HepG2 (cell line): Measurements from ENCODE around the gene EMID1. TPM values are rescaled to one million over a fixed set of nuclear protein-coding genes. Genes with fewer than 3 reads are reported as not detected.
A peak's percentile ranks its signal among the peaks of the same experiment; 100 is the strongest.

ENCODE experiments used
- DBP ChIP-seq: sonication (generic); formaldehyde crosslinking; IDR thresholded peaks from 2 replicates; pipeline ENCODE4 v1.4.0; 2020; ENCODE audit warnings: missing genetic modification reagents; ENCODE audit errors: not compliant biosample characterization
- DMAP1 ChIP-seq: IDR thresholded peaks from 2 replicates; pipeline ENCODE4 v1.6.1; 2016
- GABPB1 ChIP-seq: IDR thresholded peaks from 2 replicates; pipeline ENCODE4 v1.6.1; 2016; ENCODE audit warnings: mild to moderate bottlenecking, missing genetic modification reagents, moderate library complexity, missing compliant biosample characterization
- MATR3 ChIP-seq: sonication (generic); formaldehyde crosslinking; IDR thresholded peaks from 2 replicates; pipeline ENCODE4 v1.4.0; 2020; ENCODE audit warnings: missing genetic modification reagents
- NR2F2 ChIP-seq: IDR thresholded peaks from 2 replicates; pipeline ENCODE4 v1.6.1; 2012; ENCODE audit warnings: low read depth, inconsistent platforms, borderline replicate concordance
- TFDP2 ChIP-seq: sonication (generic); formaldehyde crosslinking; IDR thresholded peaks from 2 replicates; pipeline ENCODE4 v1.4.0; 2020; ENCODE audit warnings: missing genetic modification reagents
- THAP11 ChIP-seq: IDR thresholded peaks from 2 replicates; pipeline ENCODE4 v1.6.1; 2016; ENCODE audit warnings: missing biosample characterization, missing genetic modification reagents
- ZNF207 ChIP-seq: fragments of 450-650 bp; IDR thresholded peaks from 2 replicates; pipeline ENCODE4 v1.6.1; 2016; ENCODE audit warnings: antibody characterized with exemption, borderline replicate concordance
- ZNF530 ChIP-seq: sonication (generic); formaldehyde crosslinking; IDR thresholded peaks from 2 replicates; pipeline ENCODE4 v1.5.0; 2020; ENCODE audit warnings: low read depth, mild to moderate bottlenecking, missing genetic modification reagents
- ZNF607 ChIP-seq: sonication (generic); formaldehyde crosslinking; IDR thresholded peaks from 2 replicates; pipeline ENCODE4 v1.5.1; 2020; ENCODE audit warnings: missing genetic modification reagents, mild to moderate bottlenecking, borderline replicate concordance
- ZNF776 ChIP-seq: sonication (generic); formaldehyde crosslinking; IDR thresholded peaks from 2 replicates; pipeline ENCODE4 v1.4.0; 2020; ENCODE audit warnings: mild to moderate bottlenecking, missing genetic modification reagents
- ZNF816 ChIP-seq: sonication (generic); formaldehyde crosslinking; IDR thresholded peaks from 2 replicates; pipeline ENCODE4 v1.8.0; 2022; ENCODE audit warnings: missing genetic modification reagents, mild to moderate bottlenecking, borderline replicate concordance
- ZSCAN5A ChIP-seq: sonication (generic); formaldehyde crosslinking; IDR thresholded peaks from 2 replicates; pipeline ENCODE4 v1.8.0; 2022; ENCODE audit warnings: mild to moderate bottlenecking, missing genetic modification reagents, borderline replicate concordance
- polyA plus RNA-seq, 8 experiments: library from polyadenylated mRNA; depleted of rRNA in 3 of 8; stranded (reverse) in 7 of 8; unstranded in 1 of 8; fragments of >200 nt; fragmentation: Illumina TruSeq in 4 of 8; extraction: Trizol in 4 of 8; gene quantifications; 2 replicates each; pipeline versions ENCODE4 v1.2.1 to v1.2.3, GENCODE V29; 2011 to 2016; ENCODE audit warnings: low read depth in 4 of 8, missing spikeins in 1 of 8, mixed read lengths in 1 of 8; ENCODE audit not compliant: insufficient read depth in 1 of 8
- total RNA-seq, 5 experiments: library from RNA; depleted of rRNA; stranded (reverse); fragments of >200 nt; fragmentation: Illumina TruSeq; extraction: Trizol; gene quantifications; 2 replicates each; pipeline ENCODE4 v1.2.3, GENCODE V29; 2016; ENCODE audit warnings: low read depth in 1 of 5
- TF ChIP-seq, protein P1 (sequence below): sonication (generic); formaldehyde crosslinking; IDR thresholded peaks from 2 replicates; pipeline ENCODE4 v1.4.0; 2020; ENCODE audit warnings: missing genetic modification reagents
- TF ChIP-seq, protein P2 (sequence below), 2 experiments: sonication (generic) in 1 of 2; formaldehyde crosslinking in 1 of 2; IDR thresholded peaks; 2 replicates each; pipeline versions ENCODE4 v1.4.0 to v1.6.1; 2016 to 2020; ENCODE audit warnings: borderline replicate concordance in 1 of 2, low read depth in 1 of 2, mild to moderate bottlenecking in 1 of 2, missing genetic modification reagents in 1 of 2
- TF ChIP-seq, protein P3 (sequence below): sonication (generic); formaldehyde crosslinking; IDR thresholded peaks from 2 replicates; pipeline ENCODE4 v1.4.0; 2020; ENCODE audit warnings: mild to moderate bottlenecking, missing genetic modification reagents

Gene EMID1
- total and polyA plus RNA-seq, 2 of the 13 experiments (the other 11 are each of a cell fraction or from before 2014, with no cell fraction given): 0.45 to 0.82 TPM

DNA sequence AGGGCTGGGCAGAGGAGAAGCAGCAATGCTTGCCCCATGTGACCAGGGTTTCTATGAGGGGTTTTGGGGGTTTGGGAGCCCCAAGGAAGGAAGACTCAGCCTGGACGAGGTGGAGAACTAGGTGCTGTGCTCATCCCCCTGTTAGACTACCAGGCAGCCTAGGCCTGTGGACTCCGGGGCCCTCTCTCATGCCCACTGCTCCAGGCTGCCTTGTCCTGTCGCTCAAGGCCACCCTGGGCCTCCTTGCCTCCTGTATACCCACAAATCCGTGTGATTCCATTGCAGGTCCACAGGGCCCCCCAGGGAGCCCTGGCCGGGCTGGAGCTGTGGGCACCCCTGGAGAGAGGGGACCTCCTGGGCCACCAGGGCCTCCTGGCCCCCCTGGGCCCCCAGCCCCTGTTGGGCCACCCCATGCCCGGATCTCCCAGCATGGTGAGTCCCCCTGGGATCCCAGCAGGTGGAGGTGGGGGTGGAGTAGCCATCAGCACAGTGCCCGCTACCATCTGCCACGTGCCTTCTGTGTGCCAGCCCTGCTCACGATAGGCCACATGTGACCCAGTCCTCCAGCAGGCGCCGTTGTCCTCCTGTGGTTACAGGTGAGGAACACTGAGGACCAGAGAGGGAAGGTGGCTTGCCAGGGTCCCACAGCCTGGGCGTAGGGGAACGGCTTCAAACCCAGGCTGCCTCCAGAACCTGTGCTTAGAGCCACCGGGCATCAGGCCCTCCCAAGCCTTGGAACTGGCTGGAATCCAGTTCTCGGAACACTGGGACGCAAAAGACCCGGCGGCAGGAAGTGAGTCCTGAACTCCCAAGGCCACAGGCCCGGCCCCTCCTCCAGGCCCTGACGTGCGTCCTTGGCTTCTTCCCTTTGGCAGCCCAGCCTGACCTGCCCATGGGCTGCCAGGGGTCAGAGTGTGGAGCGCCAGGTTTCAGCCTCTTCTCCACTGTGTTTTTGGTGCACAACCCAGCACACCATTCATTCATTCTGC, 26.6 kb downstream of the EMID1 start (continued):
- TF ChIP-seq ZSCAN5A (no peak), ZNF816 (no peak), ZNF207 (no peak), ZNF607 (CRISPR knock-in tag) (no peak), TFDP2 (CRISPR knock-in tag) (0 out of 2 replicates have a peak, but pooled peaks have one; percentile 22), MATR3 (CRISPR knock-in tag) (no peak), ZNF530 (CRISPR knock-in tag) (no peak), DMAP1 (CRISPR knock-in tag) (no peak; the same call in 1 of the 2 replicates), THAP11 (CRISPR knock-in tag) (peak; percentile 67), ZNF776 (CRISPR knock-in tag) (no peak), NR2F2 (no peak), DBP (CRISPR knock-in tag) (no peak), GABPB1 (CRISPR knock-in tag) (peak; percentile 83)
- TF ChIP-seq, protein P1, sequence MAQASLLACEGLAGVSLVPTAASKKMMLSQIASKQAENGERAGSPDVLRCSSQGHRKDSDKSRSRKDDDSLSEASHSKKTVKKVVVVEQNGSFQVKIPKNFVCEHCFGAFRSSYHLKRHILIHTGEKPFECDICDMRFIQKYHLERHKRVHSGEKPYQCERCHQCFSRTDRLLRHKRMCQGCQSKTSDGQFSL (CRISPR knock-in tag): no peak
- TF ChIP-seq, protein P2, sequence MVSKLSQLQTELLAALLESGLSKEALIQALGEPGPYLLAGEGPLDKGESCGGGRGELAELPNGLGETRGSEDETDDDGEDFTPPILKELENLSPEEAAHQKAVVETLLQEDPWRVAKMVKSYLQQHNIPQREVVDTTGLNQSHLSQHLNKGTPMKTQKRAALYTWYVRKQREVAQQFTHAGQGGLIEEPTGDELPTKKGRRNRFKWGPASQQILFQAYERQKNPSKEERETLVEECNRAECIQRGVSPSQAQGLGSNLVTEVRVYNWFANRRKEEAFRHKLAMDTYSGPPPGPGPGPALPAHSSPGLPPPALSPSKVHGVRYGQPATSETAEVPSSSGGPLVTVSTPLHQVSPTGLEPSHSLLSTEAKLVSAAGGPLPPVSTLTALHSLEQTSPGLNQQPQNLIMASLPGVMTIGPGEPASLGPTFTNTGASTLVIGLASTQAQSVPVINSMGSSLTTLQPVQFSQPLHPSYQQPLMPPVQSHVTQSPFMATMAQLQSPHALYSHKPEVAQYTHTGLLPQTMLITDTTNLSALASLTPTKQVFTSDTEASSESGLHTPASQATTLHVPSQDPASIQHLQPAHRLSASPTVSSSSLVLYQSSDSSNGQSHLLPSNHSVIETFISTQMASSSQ (IDR thresholded peaks at IDR 0.05; ENCODE audit: low read depth): no peak
- TF ChIP-seq, protein P2 (CRISPR knock-in tag; IDR thresholded peaks at IDR 0.05; ENCODE audit: borderline replicate concordance): no peak
- TF ChIP-seq, protein P3, sequence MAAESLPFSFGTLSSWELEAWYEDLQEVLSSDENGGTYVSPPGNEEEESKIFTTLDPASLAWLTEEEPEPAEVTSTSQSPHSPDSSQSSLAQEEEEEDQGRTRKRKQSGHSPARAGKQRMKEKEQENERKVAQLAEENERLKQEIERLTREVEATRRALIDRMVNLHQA: no peak
